Right lobe of liver (tissue), 4 donors: ENCODE measurements around the gene VKORC1.

ENCODE experiments used
- CTCF ChIP-seq, 4 donors: fragments of 200-600 bp in 3 of 4; fragments of 450-650 bp in 1 of 4; IDR thresholded peaks; one replicate each; pipeline versions ENCODE4 v1.5.1 to v1.8.0; 2016 to 2022; ENCODE audit warnings: antibody characterized with exemption in 4 of 4, mild to moderate bottlenecking in 2 of 4
- POLR2A ChIP-seq: fragments of 450-650 bp; IDR thresholded peaks from one replicate; pipeline ENCODE4 v1.6.1; 2017; ENCODE audit warnings: antibody characterized with exemption, mild to moderate bottlenecking
- donor health status: DM: no; HTN: no; CAD: no.
- donor health status: DM: no; HTN: no; CAD: no.
- donor health status: DM: no; HTN: yes; CAD: no.

GRCh38 chr16:31143011-31143693 is 48.6 kb upstream of the VKORC1 start:
- TF ChIP-seq CTCF (IDR thresholded peaks at IDR 0.05) (no peak), POLR2A (no peak)
